ENCODE results near the gene MTRF1.

MTRF1 gene

DNA sequence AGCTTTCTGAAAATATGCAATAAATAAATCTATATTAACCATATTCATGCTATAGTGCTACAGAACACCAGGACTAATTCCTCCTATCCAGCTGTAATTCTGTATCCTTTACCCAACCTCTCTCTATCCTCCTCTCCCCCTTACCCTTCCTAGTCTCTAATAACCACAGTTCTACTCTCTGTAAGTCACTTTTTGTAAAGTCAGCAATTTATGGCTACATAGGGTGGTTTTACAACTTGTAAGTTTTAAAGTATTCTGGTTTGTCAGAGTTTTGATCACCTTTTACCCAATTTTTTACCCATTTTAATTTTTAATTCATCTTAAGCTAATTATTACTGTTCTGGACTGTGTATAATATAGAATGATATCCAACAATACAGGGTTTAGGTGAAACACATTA lies 34.0 kb downstream of the MTRF1 start:
- TF ChIP-seq, protein P1, sequence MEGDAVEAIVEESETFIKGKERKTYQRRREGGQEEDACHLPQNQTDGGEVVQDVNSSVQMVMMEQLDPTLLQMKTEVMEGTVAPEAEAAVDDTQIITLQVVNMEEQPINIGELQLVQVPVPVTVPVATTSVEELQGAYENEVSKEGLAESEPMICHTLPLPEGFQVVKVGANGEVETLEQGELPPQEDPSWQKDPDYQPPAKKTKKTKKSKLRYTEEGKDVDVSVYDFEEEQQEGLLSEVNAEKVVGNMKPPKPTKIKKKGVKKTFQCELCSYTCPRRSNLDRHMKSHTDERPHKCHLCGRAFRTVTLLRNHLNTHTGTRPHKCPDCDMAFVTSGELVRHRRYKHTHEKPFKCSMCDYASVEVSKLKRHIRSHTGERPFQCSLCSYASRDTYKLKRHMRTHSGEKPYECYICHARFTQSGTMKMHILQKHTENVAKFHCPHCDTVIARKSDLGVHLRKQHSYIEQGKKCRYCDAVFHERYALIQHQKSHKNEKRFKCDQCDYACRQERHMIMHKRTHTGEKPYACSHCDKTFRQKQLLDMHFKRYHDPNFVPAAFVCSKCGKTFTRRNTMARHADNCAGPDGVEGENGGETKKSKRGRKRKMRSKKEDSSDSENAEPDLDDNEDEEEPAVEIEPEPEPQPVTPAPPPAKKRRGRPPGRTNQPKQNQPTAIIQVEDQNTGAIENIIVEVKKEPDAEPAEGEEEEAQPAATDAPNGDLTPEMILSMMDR (IDR thresholded peaks at IDR 0.05; ENCODE audit: borderline replicate concordance, control extremely low read depth, extremely low read depth, insufficient read depth, missing control alignments) = no peak
- in situ Hi-C loops (cut with MboI; ENCODE audit: low sequenced_read_pairs, unreplicated experiment) = loop anchor here (10.0 kb wide), 1 partner anchor 155 kb away; no protein-coding TSS in a partner anchor
- DNase-seq (ENCODE audit: low spot score) = no peak

DNA sequence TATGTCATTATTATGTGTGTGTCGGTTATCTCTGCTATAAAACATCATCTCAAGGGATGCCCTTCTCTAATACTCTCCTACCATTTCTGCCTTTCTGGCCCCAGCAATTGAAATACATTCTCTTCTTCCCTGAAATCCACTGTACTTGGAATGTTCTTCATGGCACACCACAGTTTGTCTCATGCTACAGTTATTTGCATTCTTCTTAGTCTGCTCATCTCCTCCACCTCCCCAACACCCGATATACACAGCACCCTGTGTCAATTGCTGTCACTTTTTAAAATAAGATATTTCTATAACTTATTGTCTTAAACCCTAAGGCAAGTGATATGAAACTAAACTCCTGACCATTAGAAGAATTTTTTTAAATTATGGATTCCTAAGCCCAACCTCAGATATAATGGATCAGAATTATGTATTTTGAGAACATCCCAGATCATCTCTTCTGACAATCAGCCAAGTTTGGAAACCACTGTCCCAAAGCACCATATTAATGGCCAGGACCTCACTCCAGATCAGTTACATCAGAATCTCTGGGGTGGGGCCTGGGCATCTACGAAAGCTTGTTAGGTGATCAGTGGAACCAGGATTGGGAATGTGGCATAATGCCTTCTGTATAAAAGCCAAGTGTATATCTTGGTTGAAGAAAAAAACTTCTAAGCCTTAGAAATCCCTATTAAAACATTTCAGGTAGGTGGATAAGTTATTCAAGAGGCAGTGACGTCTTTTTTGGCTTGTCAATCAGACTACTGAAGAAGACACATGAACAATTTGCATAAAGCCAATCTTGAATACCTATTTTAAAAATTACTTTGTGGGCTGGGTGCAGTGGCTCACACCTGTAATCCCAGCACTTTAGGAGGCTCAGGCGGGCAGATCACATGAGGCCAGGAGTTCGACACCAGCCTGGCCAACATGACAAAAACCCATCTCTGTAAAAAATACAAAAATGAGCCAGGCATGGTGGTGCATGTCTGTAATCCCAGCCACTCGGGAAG lies 39.0 kb downstream of the MTRF1 start:
- no peak for DNase-seq (ENCODE audit: low spot score)
- in situ Hi-C loops (cut with MboI; ENCODE audit: low sequenced_read_pairs, unreplicated experiment) = loop anchor here (10.0 kb wide), 1 partner anchor 150 kb away; no protein-coding TSS in a partner anchor
- TF ChIP-seq, protein P1 (IDR thresholded peaks at IDR 0.05; ENCODE audit: borderline replicate concordance, control extremely low read depth, extremely low read depth, insufficient read depth, missing control alignments) = no peak

DNA sequence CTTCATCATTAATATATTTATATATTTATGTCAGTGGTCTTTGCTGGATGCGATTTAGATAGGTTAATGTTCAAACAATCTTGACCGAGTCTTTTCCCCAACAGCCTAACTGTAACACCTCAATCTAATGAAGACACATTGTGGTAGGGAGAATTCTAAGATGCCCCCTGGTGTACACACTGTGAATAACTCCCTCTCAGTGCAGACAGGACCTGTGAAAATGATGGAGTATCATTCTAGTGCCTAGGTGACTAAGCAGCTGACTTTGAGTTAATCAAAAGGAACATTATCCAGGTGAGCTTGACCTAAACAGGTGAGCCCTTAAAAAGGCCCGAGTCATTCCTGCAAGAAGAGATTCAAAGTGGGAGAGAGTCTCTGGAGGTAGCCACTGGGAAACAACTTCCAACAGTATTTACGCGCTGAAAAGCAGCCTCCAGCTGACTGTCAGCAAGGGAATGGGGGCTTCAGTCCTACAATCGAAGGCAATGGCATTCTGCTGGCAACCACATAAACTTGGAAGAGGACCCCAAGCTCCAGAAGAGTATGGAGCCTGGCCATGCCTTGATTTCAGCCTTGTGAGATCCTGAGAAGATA lies 41.0 kb downstream of the MTRF1 start:
- TF ChIP-seq, protein P1 (IDR thresholded peaks at IDR 0.05; ENCODE audit: borderline replicate concordance, control extremely low read depth, extremely low read depth, insufficient read depth, missing control alignments) = peak; percentile 68
- in situ Hi-C loops (cut with MboI; ENCODE audit: low sequenced_read_pairs, unreplicated experiment) = loop anchor here (10.0 kb wide), 1 partner anchor 148 kb away; no protein-coding TSS in a partner anchor
- peak; percentile 68 for DNase-seq (ENCODE audit: low spot score)

DNA sequence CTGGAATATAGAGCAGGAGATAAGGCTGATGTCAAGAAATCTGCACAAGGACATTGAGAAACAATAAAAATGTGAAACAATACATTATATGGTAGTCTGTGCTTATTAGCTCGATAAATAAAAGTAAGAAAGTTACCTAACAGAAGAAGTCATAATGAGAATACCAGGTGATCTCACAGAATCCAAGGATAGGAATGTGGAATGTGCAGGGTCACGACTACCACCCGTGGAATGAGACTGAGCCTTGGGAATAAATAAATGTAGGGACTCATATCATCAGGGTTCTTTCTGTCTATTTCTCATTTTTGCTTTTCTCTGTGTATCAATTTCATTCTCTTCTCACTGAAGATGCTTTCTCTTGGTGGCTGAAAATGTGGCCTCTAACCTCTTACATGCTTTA lies 43.0 kb downstream of the MTRF1 start:
- TF ChIP-seq, protein P1 (IDR thresholded peaks at IDR 0.05; ENCODE audit: borderline replicate concordance, control extremely low read depth, extremely low read depth, insufficient read depth, missing control alignments) = no peak
- DNase-seq (ENCODE audit: low spot score) = no peak
- in situ Hi-C loops (cut with MboI; ENCODE audit: low sequenced_read_pairs, unreplicated experiment) = loop anchor here (10.0 kb wide), 1 partner anchor 146 kb away; no protein-coding TSS in a partner anchor

DNA sequence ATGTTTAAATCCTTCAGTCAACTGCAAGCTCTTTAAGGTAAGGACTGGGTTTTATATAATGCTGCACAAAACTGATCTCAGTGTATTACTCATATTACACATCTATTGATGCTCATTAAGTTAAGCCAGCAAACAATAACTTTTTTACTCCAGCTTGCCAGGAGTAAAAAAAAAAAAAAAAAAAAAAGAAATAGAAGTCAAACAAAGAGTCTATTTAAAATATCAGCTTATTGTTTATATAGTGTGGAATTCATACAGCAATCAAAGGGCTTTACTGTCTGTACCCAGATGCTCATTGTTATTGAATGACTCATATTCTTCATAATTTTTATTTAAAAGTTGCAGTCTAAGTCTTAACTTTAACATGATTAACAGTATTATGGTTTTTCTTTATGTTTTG lies 47.2 kb downstream of the MTRF1 start:
- in situ Hi-C loops (cut with MboI; ENCODE audit: low sequenced_read_pairs, unreplicated experiment) = no loop called here
- TF ChIP-seq, protein P1 (IDR thresholded peaks at IDR 0.05; ENCODE audit: borderline replicate concordance, control extremely low read depth, extremely low read depth, insufficient read depth, missing control alignments) = no peak
- DNase-seq (ENCODE audit: low spot score) = no peak

DNA sequence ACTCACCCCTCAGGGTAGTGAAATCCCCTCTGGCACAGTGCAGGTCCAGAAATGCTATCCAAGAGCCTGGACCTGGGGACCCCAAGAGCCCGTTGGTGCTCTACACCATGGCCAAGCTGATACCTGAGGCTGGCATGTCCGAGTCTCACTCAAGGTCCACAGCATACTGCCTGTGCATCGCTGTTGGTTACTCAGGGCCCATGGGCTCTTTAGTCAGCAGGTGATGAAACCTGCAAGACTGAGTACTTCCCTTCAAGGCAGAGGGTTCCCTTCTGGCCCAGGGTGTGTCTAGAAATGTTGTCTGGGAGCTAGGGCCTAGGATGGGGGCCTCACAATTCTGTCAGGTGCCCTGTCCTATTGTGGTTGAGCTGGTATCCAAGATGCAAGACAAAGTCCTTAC lies 49.5 kb downstream of the MTRF1 start:
- in situ Hi-C loops (cut with MboI; ENCODE audit: low sequenced_read_pairs, unreplicated experiment) = no loop called here
- no peak for DNase-seq (ENCODE audit: low spot score)
- TF ChIP-seq, protein P1 (IDR thresholded peaks at IDR 0.05; ENCODE audit: borderline replicate concordance, control extremely low read depth, extremely low read depth, insufficient read depth, missing control alignments) = no peak

Data from GM13976 (cell line).